ENCODE measurements around the gene SKI.

SKI gene

DNA sequence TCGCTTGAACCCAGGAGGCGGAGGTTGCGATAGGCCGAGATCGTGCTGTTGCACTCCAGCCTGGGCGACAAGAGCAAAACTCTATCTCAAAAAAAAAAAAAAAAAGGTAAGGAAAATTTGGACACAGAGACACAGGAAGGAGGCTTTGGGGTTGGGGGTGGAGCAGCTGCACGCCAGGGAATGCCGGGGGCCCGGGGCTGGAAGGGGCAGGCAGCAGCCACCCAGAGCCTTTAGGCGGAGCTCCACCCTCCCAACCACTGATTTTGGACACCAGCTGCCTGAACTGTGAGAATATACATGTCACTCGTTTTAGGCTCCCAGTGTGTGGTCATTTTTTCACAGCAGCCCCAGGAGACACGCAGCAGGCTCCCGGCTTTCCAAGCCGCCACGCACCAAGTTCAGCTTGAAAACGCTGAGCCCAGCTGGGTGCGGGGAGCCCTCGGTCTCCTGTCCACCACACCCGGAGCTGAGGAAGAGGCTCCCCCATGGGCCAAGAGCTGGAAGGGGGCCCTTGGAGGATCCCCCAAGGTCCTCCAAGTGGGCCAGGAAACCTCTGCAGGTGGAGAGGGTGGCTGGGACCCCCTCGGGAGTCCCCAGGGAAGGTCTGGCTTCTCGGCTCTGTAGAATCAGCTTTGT, 27.7 kb upstream of the SKI start:
- ChIA-PET POLR2A (interaction anchor here (1.6 to 2.5 kb wide), 3 partner anchors 11 to 28 kb away, joined by 10 to 21 read pairs (median 13); no protein-coding TSS in a partner anchor), CTCF (interaction anchor here (0.7 to 1.5 kb wide), 2 partner anchors 11 to 29 kb away, joined by 4 to 7 read pairs; no protein-coding TSS in a partner anchor)
- TF ChIP-seq BHLHE40 (IDR thresholded peaks at IDR 0.05; ENCODE audit: borderline replicate concordance): no peak
- no peak for TF ChIP-seq ZNF384 (IDR thresholded peaks at IDR 0.05)
- no peak for TF ChIP-seq FOXA1 (IDR thresholded peaks at IDR 0.05)
- TF ChIP-seq, protein P1, sequence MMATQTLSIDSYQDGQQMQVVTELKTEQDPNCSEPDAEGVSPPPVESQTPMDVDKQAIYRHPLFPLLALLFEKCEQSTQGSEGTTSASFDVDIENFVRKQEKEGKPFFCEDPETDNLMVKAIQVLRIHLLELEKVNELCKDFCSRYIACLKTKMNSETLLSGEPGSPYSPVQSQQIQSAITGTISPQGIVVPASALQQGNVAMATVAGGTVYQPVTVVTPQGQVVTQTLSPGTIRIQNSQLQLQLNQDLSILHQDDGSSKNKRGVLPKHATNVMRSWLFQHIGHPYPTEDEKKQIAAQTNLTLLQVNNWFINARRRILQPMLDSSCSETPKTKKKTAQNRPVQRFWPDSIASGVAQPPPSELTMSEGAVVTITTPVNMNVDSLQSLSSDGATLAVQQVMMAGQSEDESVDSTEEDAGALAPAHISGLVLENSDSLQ (IDR thresholded peaks at IDR 0.05): no peak
- TF ChIP-seq SP1 (IDR thresholded peaks at IDR 0.05): no peak
- TF ChIP-seq CTBP1 (IDR thresholded peaks at IDR 0.05; ENCODE audit: borderline replicate concordance): no peak
- no peak for DNase-seq (ENCODE audit: extremely low spot score)

GRCh38 chr1:2201062-2201461, 27.1 kb upstream of the SKI start:
- no peak for DNase-seq (ENCODE audit: extremely low spot score)
- ChIA-PET CTCF (no interaction called here), POLR2A (interaction anchor here (2.5 kb wide), 1 partner anchor 27 kb away, joined by 21 read pairs; no protein-coding TSS in a partner anchor)
- TF ChIP-seq LEF1 (IDR thresholded peaks at IDR 0.05; ENCODE audit: borderline replicate concordance) (no peak), CTBP1 (IDR thresholded peaks at IDR 0.05; ENCODE audit: borderline replicate concordance) (no peak), NFRKB (IDR thresholded peaks at IDR 0.05) (no peak), ARNT (IDR thresholded peaks at IDR 0.05) (no peak), FOXA1 (IDR thresholded peaks at IDR 0.05) (no peak), ZNF384 (IDR thresholded peaks at IDR 0.05) (no peak), L3MBTL2 (conservative IDR thresholded peaks at IDR 0.05) (no peak), BHLHE40 (IDR thresholded peaks at IDR 0.05; ENCODE audit: borderline replicate concordance) (no peak), FOXM1 (IDR thresholded peaks at IDR 0.05; ENCODE audit: borderline replicate concordance) (no peak), FOXK2 (IDR thresholded peaks at IDR 0.05) (no peak), TARDBP (IDR thresholded peaks at IDR 0.05) (no peak), ELF4 (IDR thresholded peaks at IDR 0.05) (no peak), HDGF (IDR thresholded peaks at IDR 0.05; ENCODE audit: borderline replicate concordance) (no peak), SP1 (IDR thresholded peaks at IDR 0.05) (no peak), SUZ12 (IDR thresholded peaks at IDR 0.05) (no peak)
- TF ChIP-seq, protein P1 (IDR thresholded peaks at IDR 0.05): no peak

DNA sequence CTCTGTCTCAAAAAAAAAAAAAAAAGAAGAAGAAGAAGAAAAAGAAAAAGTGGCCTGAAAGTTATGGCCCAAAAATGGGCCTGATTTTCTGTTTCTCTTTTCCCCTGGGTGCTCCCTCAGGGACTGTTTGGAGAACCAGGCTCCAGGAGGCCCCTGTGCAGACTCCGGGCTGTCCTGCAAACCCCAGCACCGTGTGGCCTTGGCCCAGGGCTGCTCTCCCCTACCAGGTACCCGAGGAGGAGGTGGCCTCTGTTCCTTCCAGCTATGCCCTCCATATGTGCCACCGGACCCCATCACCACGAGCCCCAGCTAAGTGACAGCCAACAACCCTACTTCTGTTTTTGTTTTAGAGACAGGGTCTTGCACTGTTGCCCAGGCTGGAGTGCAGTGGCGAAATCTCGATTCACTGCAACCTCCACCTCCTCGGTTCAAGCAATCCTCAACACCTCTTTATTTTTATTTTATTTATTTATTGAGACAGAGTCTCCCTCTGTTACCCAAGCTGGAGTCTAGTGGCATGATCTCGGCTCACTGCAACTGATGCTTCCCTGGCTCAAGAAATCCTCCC, 26.0 kb upstream of the SKI start:
- CTCF ChIA-PET: interaction anchor here (1.0 kb wide), 1 partner anchor 180 kb away, joined by 3 read pairs; no protein-coding TSS in a partner anchor
- POLR2A ChIA-PET: interaction anchor here (0.6 to 1.8 kb wide), 5 partner anchors 16 to 178 kb away, joined by 3 to 10 read pairs (median 3); no protein-coding TSS in a partner anchor
- no peak for DNase-seq (ENCODE audit: extremely low spot score)
- TF ChIP-seq TARDBP (IDR thresholded peaks at IDR 0.05) (no peak), L3MBTL2 (conservative IDR thresholded peaks at IDR 0.05) (no peak), SUZ12 (IDR thresholded peaks at IDR 0.05) (no peak), FOXA1 (IDR thresholded peaks at IDR 0.05) (no peak), FOXM1 (IDR thresholded peaks at IDR 0.05; ENCODE audit: borderline replicate concordance) (no peak), LEF1 (IDR thresholded peaks at IDR 0.05; ENCODE audit: borderline replicate concordance) (no peak), CTBP1 (IDR thresholded peaks at IDR 0.05; ENCODE audit: borderline replicate concordance) (no peak)

GRCh38 chr1:2202843-2203601, 25.1 kb upstream of the SKI start:
- TF ChIP-seq FOXM1 (IDR thresholded peaks at IDR 0.05; ENCODE audit: borderline replicate concordance) (no peak), ELF4 (IDR thresholded peaks at IDR 0.05) (no peak), NFRKB (IDR thresholded peaks at IDR 0.05) (no peak)
- POLR2A ChIA-PET: interaction anchor here (0.6 to 1.8 kb wide), 7 partner anchors 10 to 210 kb away, joined by 3 to 10 read pairs (median 3); partner anchors contain the start of gene PEX10
- DNase-seq (ENCODE audit: extremely low spot score): no peak
- CTCF ChIA-PET: interaction anchor here (1.0 to 1.8 kb wide), 2 partner anchors 8 to 179 kb away, joined by 3 to 7 read pairs; partner anchors contain the start of gene FAAP20

GRCh38 chr1:2203671-2204414, 24.3 kb upstream of the SKI start:
- no peak for DNase-seq (ENCODE audit: extremely low spot score)
- ChIA-PET CTCF (interaction anchor here (1.3 to 1.8 kb wide), 2 partner anchors 9 to 178 kb away, joined by 4 to 7 read pairs; partner anchors contain the start of gene FAAP20), POLR2A (interaction anchor here (0.7 to 1.8 kb wide), 5 partner anchors 9 to 209 kb away, joined by 3 to 10 read pairs (median 4); partner anchors contain the start of gene PEX10)
- TF ChIP-seq ARNT (IDR thresholded peaks at IDR 0.05) (no peak), LEF1 (IDR thresholded peaks at IDR 0.05; ENCODE audit: borderline replicate concordance) (no peak), TARDBP (IDR thresholded peaks at IDR 0.05) (no peak), ELF4 (IDR thresholded peaks at IDR 0.05) (no peak), L3MBTL2 (conservative IDR thresholded peaks at IDR 0.05) (no peak), FOXM1 (IDR thresholded peaks at IDR 0.05; ENCODE audit: borderline replicate concordance) (no peak), CTBP1 (IDR thresholded peaks at IDR 0.05; ENCODE audit: borderline replicate concordance) (no peak), ZNF384 (IDR thresholded peaks at IDR 0.05) (no peak), FOXA1 (IDR thresholded peaks at IDR 0.05) (no peak), FOXK2 (IDR thresholded peaks at IDR 0.05) (no peak)
- TF ChIP-seq, protein P1 (IDR thresholded peaks at IDR 0.05): no peak
